Measurements from ENCODE around the gene PTGS1.
"Not testable (repeated sequence)": the region's sequence is repeated elsewhere in the genome, so short reads cannot be mapped to it uniquely, and the experiment has no call there.

The PTGS1 gene

DNA sequence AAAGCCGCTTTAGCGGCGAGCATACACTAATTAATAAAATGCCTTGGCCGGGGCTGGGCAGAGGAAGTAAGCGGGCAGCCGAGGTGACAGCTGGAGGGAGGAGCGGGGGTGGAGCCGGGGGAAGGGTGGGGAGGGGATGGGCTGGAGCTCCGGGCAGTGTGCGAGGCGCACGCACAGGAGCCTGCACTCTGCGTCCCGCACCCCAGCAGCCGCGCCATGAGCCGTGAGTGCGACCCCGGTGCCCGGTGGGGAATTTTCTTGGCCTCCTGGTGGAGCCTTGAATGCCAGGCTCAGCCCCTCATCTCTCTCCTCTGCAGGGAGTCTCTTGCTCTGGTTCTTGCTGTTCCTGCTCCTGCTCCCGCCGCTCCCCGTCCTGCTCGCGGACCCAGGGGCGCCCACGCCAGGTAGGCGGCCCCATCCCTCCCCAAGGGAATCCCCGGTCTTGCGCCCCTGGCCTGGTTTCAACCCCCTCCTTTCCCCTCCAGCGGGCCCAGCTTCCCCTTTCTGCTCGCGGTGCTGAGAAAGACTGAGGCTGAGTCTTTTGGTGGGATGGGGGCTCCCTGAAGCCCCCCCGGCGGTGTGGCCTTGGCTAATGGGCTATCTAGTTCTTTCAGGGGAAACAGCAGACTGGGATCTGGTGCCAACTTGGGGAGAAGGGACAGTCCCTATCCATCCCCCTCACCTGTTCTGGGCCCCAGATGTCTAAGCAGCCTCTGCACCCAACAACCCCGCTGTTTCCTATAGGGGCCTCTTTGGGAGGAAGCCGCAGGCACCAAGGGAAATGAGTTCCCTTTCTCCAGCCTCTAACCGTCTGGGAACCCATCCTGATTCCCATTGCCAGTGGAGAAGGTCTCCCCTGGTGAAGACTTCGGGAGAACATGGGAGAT is at the start of gene PTGS1:
Gene PTGS1, plus strand, starts transcription at position 156 of the 887 bp plus-strand sequence. Its CDS starts 61 bp downstream, at position 217.
- no peak for DNase-seq

DNA sequence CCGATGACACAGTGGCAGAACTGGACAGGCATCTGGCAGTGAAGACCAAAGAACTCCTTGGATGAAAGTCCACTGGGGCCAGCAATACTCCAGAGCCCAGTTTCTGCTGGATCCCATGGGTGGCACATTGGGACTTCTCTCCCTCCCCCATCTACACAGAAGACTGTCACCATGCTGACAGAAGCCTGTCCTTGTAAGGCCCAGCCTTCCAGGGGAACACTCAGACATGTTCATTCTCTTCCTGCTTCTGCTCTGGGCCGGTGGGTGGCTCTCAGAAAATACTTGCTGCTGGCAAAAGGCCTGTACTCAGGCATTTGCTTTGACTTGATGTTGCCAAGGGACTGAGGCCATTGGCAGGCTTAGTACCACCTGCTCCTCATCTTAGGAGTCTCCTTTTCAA is 48.3 kb upstream of the PTGS1 start:
- no peak for DNase-seq

DNA sequence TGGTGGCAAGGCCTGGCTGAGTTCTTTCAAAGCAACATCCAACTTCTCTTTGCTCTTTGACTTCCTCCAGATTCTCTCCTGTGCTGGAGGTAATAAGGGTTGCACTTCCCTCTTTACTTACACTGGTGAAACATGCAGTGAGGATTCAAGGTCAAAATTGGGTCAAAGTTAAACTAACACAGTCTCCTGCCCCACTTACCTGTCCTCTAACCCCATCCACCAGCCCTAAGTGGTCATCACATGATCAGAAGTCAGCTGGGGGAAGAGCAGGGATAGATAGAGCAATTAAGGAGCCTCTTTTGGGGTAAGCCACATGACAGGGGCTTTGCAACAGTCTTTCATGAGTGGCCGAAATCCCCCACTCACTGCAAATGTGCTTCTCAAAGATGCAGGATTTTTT is 46.2 kb upstream of the PTGS1 start:
- DNase-seq = not testable (repeated sequence)

- DNase-seq = no peak
These were observed 45.7 kb upstream of the PTGS1 start for GRCh38 chr9:122325124-122325523.

GRCh38 chr9:122327175-122327574 is 43.6 kb upstream of the PTGS1 start:
- no peak for DNase-seq

- DNase-seq = no peak
These were observed 41.2 kb upstream of the PTGS1 start for GRCh38 chr9:122329597-122329996.

DNA sequence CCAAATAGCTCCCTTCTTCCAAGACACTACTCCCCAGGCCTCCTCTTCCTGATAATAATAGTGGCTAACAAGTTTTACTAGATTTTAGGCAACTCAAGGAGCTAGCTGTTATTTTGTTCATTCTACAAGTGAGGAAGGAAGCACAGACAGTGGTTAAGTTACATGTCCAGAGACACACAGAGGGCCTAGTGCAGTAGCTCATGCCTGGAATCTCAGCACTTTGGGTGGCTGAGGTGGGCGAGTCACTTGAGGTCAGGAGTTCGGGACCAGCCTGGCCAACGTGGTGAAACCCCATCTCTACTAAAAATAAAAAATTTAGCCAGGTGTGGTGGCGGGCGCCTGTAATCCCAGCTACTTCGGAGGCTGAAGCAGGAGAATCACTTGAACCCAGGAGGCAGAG is 40.4 kb upstream of the PTGS1 start:
- not testable (repeated sequence) for DNase-seq

DNA sequence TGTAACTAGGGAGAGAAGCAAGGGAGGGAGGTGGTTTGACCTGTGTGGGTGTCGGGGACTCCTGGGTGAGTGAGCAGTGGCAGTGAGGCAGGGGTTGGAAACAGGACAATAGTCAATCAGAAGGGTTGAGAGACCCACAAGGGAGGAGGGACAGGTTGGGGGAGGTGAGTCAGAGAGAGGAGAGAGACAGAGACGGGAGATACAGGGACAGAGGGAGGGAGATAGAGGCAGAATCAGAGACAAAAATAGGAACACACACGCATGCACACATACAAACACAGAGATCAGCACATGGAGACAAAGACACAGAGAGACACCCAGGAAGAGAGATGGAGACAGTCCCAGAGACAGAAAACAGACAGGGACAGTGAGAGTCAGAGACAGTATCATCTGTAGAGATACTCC is 39.3 kb upstream of the PTGS1 start:
- no peak for DNase-seq

DNA sequence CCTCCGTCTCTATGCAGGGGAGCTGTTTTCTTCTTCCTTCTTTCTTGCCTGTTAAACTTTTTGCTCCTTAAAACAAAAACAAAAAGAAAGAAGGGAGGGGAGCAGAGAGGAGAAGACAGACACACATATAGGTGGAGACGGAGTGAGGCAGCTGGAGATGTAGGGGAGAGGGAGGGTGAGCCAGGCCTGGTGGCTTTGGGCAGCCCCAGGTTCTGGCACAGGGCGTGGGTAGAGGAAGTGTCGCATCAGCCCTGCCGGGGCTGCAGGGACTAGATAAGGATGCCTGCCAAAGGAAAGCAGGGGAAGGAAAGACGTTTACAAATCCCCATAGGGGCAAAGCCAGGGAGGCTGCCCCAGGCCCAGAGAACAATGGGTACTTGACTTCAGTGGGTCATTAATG is 38.7 kb upstream of the PTGS1 start:
- no peak for DNase-seq

- no peak for DNase-seq
These were observed 38.2 kb upstream of the PTGS1 start for GRCh38 chr9:122332644-122333043.

DNA sequence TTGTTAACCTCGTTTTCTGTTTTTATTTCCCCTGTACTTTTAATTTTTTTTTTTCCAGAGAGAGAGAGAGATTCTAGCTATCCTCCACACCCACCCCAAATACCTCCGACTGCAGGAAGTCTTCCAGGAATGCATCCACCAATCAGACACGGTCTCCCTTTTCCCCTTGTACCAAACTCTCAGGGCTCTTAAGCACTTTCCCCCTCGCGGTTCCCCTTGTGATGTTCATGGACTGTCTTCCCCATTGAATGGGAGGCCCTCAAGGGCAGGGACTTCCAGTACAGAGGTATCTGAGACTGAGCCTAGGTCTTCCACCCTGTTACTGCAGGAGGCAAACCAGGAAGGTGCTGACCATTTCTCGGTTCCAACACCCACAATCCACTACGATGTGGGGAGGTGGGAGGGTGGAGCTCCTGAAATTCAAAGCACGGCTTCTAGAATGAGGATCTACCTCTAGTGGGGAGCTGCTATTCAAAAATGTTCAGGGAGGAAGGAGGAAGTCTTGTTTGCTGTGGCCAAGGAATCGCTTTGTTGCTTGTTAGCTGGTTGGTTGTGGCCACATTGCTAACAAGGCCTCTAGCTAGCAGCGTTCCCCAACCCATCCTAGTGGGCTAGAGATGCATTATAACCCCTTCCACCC is 37.5 kb upstream of the PTGS1 start:
- no peak for DNase-seq

DNA sequence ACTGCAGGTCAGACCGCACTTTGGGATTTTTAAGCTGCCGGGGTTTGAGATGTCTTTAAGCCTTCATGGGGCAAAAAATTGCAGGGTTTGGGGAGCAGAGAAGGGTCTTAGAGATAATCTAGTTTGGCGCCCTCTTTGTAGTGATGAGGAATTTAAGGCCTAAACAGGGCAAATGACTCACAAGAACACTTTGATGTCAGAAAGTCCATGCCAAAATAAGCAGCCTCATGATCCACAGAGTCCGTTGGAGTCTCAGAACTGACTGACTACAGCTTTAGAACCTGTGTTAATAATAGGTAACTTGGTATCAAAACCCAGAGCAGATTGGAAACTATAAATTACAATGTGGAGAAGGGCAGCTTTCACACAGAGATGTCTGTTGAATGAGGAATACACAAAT is 35.9 kb upstream of the PTGS1 start:
- no peak for DNase-seq

- DNase-seq = no peak
These were observed 34.6 kb upstream of the PTGS1 start for GRCh38 chr9:122336189-122336588.

- DNase-seq = no peak
These were observed 33.8 kb upstream of the PTGS1 start for GRCh38 chr9:122336866-122337555.

DNA sequence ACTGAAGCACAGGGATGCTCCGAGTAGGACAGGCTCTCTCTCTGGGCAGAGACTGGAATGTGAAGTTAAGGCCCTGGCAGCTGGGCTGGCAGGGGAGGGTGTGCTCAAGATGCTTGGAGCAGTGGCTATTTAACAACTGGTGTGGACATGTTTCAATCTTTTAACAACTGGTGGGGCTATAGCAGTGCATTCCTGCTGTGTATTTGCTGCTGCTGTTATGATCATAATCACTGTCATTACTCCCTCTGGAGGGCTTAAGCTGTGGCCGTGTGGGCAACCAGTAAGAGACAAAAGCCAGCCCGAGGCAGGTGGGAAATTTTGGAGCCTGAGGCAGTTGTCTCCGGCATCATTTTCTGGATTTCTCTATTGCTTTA is 33.3 kb upstream of the PTGS1 start:
- no peak for DNase-seq

DNA sequence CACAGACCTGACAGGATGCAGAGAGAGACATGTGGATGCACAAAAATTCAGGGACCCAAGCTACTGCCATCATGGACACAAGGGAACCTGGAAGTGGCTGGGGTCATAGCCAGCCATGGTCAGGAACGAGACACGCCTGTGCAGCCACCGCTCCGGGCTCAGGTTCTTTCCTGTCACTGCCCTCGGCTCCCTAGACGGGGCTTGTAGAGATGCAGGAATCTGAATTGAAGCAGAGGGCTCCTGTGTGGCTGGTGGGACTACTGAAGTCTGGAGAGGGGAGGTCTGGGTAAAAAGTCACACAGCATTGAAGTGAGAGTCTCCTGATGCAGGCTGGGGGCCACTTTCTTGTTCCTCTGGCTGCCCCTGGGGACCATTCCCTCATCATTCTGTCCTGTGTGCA is 32.3 kb upstream of the PTGS1 start:
- no peak for DNase-seq

DNA sequence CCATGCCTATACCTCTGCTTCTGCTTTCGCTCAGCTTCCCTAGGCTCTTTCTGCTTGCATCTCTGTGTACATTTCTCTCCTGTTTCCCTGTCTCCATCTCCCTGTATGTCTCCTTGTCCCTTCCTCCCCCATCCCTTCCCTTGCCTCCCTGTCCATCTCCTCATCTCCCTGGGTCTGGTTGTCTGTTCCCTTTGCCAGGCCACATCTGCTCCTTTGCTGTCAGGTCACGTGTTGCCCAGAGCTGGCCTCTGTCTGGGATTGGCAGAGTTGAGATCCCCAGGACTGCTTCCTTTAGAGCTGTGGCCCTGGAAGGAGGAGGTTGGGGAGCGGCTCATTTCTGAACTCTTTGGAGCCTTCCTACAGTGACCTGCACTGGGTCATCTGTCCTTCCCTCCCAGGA is 31.8 kb upstream of the PTGS1 start:
- no peak for DNase-seq

- no peak for DNase-seq
These were observed 31.2 kb upstream of the PTGS1 start for GRCh38 chr9:122339579-122339978.

DNA sequence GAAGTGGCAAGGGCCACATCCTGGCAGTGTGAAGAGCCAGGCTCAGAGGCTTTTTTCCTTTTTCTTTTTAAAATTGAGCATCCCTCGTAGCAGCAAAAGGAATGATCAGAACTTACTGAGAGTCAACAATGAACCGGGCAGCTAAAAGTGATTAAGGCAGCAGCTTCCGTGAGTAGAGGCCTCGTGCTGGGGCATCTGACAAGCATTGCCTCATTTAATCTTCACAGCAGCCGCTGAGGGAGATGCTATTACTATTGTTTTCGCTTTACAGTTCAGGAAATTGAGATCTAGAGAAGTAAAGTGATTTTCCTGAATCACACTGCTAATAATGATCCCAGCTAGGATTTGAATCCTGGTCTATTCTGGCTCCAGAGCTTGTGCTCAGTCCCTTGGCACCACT is 30.7 kb upstream of the PTGS1 start:
- no peak for DNase-seq

DNA sequence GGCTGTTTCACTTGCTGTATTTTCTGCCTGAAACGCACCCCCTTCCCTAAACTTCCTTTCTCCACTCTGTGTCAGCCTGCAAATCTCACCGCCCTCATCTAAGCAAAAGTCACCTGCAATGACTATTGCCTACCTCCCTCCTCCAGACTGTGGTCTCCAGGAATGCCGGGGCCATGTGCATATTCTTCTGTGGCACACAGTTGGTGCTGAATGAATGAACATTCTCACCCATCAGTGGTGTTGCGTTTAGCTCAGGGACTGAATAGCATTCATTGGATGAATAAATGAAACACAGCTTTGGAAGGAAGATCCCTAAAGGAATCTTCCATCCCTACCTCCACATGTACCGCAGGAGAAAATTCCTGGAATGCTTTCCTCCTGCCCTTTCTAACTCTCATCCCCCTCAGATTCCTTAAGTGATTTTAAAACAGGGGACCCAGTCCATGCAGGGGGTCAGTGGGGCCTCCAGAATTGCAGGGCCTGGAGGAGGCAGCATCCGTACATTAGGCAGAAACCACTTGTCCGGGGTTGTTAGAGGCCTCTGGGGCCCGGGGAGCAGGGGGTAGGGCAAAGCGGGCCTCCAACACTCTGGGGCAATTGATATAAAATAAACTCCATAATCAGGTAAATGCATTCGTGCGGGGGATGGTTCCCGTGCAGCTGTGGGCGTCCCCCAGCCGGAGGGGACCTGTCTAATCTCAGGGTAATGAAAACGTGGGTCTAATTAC is 28.3 kb upstream of the PTGS1 start:
- no peak for DNase-seq

- no peak for DNase-seq
These were observed 24.1 kb upstream of the PTGS1 start for GRCh38 chr9:122346478-122347347.
